IPS-11a (cell line): ENCODE data around the gene OR52B2.

Experiments
- H3K4me3 ChIP-seq: one replicate; pipeline ENCODE4 v1.5.1; 2013; ENCODE audit warnings: low read depth, low read length, control low read depth

The OR52B2 gene

GRCh38 chr11:6170226-6170625, at the start of gene OR52B2:
TSS of gene OR52B2 (minus strand) at chr11:6170326. CDS start at chr11:6170326, 0 bp downstream.
- no peak within 1 kb of the TSS for H3K4me3 ChIP-seq

GRCh38 chr11:6219359-6219758, 49.2 kb upstream of the OR52B2 start:
- H3K4me3 ChIP-seq: no peak overlapping the region

DNA sequence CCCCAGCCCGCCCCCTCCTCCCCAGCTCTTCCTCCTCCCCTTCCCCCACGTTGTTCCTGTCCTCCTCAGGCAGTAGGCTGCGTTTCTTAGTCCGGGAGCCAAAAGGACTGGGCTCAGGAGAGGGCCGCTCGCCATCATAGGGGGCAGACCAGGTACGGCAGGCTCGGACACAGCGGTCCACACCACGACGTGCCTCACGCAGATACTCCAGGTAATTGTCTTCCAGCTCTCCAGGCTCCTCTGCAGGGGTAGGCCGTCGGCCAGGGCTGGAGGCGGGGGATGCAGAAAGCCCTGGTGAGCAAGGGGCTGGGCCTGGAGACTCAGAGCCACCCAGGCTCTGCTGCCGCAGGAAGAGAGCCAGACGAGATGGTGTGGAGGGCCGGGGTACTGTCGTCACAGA, 47.6 kb upstream of the OR52B2 start:
- no peak overlapping the region for H3K4me3 ChIP-seq

GRCh38 chr11:6216501-6216900, 46.4 kb upstream of the OR52B2 start:
- no peak overlapping the region for H3K4me3 ChIP-seq

DNA sequence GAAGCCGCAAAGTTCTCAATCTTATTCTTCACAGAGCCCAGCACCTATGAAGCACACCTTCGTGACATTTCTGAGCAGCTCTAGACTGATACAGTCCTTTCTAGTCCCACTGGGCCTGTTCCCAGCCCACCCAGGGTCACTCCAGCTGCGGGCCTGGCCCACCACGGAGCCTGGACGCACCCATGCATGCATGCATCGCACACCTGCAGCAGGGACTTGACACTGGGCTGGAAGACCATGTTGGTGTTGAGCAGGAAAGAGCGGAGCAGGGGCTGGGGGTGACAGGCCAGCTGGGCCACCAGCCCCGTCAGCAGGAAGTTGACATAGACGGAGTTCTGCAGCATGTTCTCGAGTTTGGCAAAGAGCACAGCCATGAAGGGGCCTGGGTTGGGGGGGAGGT, 44.4 kb upstream of the OR52B2 start:
- H3K4me3 ChIP-seq: no peak overlapping the region

DNA sequence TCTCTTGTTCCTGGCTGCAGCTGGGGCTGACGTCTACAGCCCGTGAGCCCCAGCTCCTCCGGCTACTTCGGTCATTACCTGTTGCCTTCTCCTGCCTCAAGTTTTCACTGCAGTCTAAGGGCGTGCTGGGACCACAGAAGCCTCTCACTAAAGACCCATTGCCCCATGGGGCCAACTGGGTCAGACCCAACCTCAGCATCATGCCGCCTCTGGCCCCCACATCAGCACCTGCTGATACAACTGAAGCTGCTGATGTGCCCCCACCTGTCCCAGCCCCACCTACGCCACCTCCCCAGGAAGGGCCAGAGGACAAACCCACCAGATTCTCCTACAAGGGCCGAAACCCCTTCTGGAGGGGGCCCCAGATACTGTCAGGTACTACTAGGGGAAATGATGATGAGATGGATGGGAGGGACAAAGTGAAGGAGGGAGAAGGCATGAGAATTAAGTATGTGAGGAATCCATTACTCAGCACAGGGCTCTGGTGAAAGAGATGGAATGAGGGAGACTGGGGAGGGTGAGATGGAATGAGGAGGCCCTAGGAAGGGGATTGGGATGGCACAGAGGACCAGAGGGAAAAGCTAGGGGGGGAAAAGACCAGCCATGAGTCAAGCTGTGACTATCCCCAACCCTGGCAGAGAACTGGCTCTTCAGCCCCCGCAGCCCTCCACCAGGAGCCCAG, 40.3 kb upstream of the OR52B2 start:
- H3K4me3 ChIP-seq: no peak overlapping the region

GRCh38 chr11:6209801-6210200, 39.7 kb upstream of the OR52B2 start:
- no peak overlapping the region for H3K4me3 ChIP-seq

- no peak overlapping the region for H3K4me3 ChIP-seq
Measured at GRCh38 chr11:6206456-6207180, 36.5 kb upstream of the OR52B2 start.

GRCh38 chr11:6205366-6205765, 35.2 kb upstream of the OR52B2 start, which contains the start of gene C11orf42:
TSS of gene C11orf42 (plus strand) at chr11:6205557. CDS start at chr11:6205616, 59 bp downstream.
- no peak within 1 kb of the TSS for H3K4me3 ChIP-seq

DNA sequence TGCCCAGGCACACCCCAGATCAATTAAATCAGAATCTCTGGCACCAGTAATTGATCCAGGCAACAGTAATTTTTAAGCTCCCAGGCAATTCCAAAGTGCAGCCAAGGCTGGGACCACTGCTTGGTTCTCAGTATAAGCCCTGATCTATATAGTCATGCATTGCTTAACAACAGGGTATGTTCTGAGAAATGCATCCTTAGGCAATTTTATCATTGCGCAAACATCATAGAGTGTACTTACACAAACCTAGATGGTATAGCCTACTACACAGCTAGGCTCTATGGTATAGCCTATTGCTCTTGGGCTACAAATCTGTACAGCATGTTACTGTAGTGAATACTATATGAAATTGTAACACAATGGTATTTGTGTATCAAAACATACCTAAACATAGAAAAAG, 34.6 kb upstream of the OR52B2 start:
- no peak overlapping the region for H3K4me3 ChIP-seq

DNA sequence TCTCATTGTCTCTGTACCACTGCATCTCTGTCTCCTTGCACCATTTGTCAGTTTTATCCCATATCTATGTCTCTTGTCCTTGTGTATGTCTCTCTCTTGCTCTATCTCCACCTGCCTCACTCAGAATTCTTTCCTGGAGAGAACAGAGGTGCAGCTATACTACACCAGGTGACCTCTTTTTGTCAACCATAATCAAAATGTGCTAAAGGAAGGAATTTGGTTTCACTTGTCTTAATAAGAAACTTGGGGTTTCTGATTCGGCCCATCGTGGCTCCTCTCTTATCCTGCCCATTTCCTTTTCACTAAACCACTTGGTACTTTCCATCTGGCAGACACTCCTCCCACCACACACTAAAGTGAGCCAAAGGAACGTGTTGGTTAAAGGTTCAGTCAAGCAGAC, 33.2 kb upstream of the OR52B2 start:
- no peak overlapping the region for H3K4me3 ChIP-seq

DNA sequence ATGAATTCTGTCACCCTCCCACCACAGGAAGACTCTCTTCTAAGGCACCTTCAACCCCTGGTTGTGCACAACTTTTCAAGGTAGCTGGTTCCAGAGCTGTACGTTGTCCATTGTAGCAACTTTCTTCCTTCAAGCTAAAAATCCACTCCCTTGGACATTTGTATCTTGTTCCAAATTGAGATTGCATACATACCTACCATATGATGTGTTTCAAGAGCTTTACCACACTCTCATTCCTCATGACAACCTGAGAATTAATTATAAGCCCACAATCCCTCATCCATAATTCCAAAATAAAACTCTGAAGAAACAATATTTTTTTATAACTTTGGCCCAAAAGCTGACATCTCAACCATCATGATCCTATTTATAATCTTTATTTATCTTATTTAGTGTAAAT, 31.9 kb upstream of the OR52B2 start:
- H3K4me3 ChIP-seq: no peak overlapping the region

- no peak overlapping the region for H3K4me3 ChIP-seq
Measured at GRCh38 chr11:6201481-6201880, 31.4 kb upstream of the OR52B2 start.

GRCh38 chr11:6200975-6201374, 30.8 kb upstream of the OR52B2 start:
- H3K4me3 ChIP-seq: no peak overlapping the region

GRCh38 chr11:6199174-6199810, 29.2 kb upstream of the OR52B2 start, which contains the start of gene OR52W1:
TSS of gene OR52W1 (plus strand) at chr11:6199224. CDS start at chr11:6199224, 0 bp downstream.
- H3K4me3 ChIP-seq: no peak within 1 kb of the TSS

GRCh38 chr11:6197466-6198200, 27.5 kb upstream of the OR52B2 start:
- H3K4me3 ChIP-seq: no peak overlapping the region

- no peak overlapping the region for H3K4me3 ChIP-seq
Measured at GRCh38 chr11:6196396-6196795, 26.3 kb upstream of the OR52B2 start.

- no peak overlapping the region for H3K4me3 ChIP-seq
Measured at GRCh38 chr11:6194065-6194581, 24.0 kb upstream of the OR52B2 start.

DNA sequence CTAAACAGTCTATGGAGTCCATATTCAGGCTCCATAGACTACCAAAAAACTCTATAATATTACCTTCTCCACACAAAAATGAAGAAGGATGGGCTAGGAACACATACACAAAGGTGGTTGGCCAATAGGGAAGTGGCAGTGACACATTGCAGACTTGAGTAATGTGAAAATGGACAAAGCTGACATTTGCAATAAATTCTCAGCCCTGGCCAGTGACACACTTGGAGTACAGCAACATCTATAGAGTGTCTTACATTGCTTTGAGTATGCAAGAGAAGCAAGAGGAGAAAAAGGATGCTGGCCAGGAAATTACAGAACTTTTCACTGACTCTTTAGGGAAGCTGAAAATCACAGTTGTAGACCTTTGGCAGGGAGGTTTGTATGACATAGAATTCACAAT, 21.6 kb upstream of the OR52B2 start:
- H3K4me3 ChIP-seq: no peak overlapping the region

- H3K4me3 ChIP-seq: no peak overlapping the region
Measured at GRCh38 chr11:6175440-6175839, 5.3 kb upstream of the OR52B2 start.
